Measurements from ENCODE around the gene GTPBP4. TPM values are rescaled to one million over a fixed set of nuclear protein-coding genes. Genes with fewer than 3 reads are reported as not detected.

Gene GTPBP4
- total and polyA plus RNA-seq, 4 donors, result 9.8 to 15.1 (median 12.1) TPM

- no peak overlapping the region for H3K27ac ChIP-seq (ENCODE audit: low read depth in 1 of 2, low read length in 2 of 2)
- H3K36me3 ChIP-seq (ENCODE audit: control insufficient read depth in 4 of 4, insufficient read depth in 3 of 4, low read depth in 1 of 4, low read length in 3 of 4), result no peaks in the 10 kb centered on the region
- H3K9ac ChIP-seq (ENCODE audit: low read depth in 1 of 2, low read length in 2 of 2), result no peak overlapping the region
- H3K4me3 ChIP-seq (ENCODE audit: low read depth in 1 of 3, low read length in 3 of 3), result no peak overlapping the region
- H3K27me3 ChIP-seq (ENCODE audit: control insufficient read depth in 4 of 4, insufficient read depth in 4 of 4, low read length in 3 of 4), result no peaks in the 10 kb centered on the region
- no peaks in the 10 kb centered on the region for H3K4me1 ChIP-seq (ENCODE audit: control insufficient read depth in 4 of 4, insufficient read depth in 4 of 4, low read length in 3 of 4)
- no peaks in the 10 kb centered on the region for H3K9me3 ChIP-seq (ENCODE audit: control insufficient read depth in 4 of 4, low read length in 3 of 4)
- 84% methylated on average over 1 of the region's 1 CpG for WGBS
- TF ChIP-seq RXRA (IDR thresholded peaks at IDR 0.05) (no peak), MAX (IDR thresholded peaks at IDR 0.05) (no peak), EGR1 (IDR thresholded peaks at IDR 0.05; ENCODE audit: low read depth in 2 of 2) (no peak), SP1 (IDR thresholded peaks at IDR 0.05) (no peak), REST (IDR thresholded peaks at IDR 0.05) (no peak), FOXA2 (IDR thresholded peaks at IDR 0.05) (no peak), GABPA (IDR thresholded peaks at IDR 0.05 in 1 of 2, conservative IDR thresholded peaks at IDR 0.05 in 1 of 2) (no peak), NR2F2 (IDR thresholded peaks at IDR 0.05) (no peak), ZBTB33 (IDR thresholded peaks at IDR 0.05) (no peak), HNF4G (IDR thresholded peaks at IDR 0.05) (no peak), HNF4A (conservative IDR thresholded peaks at IDR 0.05) (no peak), FOXA1 (IDR thresholded peaks at IDR 0.05) (no peak), YY1 (IDR thresholded peaks at IDR 0.05) (no peak), JUND (IDR thresholded peaks at IDR 0.05) (no peak), RAD21 (IDR thresholded peaks at IDR 0.05) (no peak), TAF1 (conservative IDR thresholded peaks at IDR 0.05) (no peak), CTCF (IDR thresholded peaks at IDR 0.05; ENCODE audit: low read depth, low read length, missing input control) (no peak), ATF3 (IDR thresholded peaks at IDR 0.05) (no peak)
- no peak for DNase-seq (ENCODE audit: low spot score)
Observed at GRCh38 chr10:1033601-1034000, 45.4 kb downstream of the GTPBP4 start.
